Spleen (tissue), 11 donors: ENCODE results near the gene RIC8B. TPM values are rescaled to one million over a fixed set of nuclear protein-coding genes. Genes with fewer than 3 reads are reported as not detected.

ENCODE experiments used
- DNase-seq: peaks from one replicate; pipeline ENCODE4 v3.0.0-alpha.2; 2020
- H3K27ac ChIP-seq, 8 donors: fragments of 200-600 bp; sonication (generic) in 7 of 8; 1 replicate in 4 of 8; 2 replicates in 4 of 8; pipeline versions ENCODE4 v1.5.0 to v1.8.0; 2016 to 2021; ENCODE audit warnings: inconsistent platforms in 4 of 8, mild to moderate bottlenecking in 4 of 8, moderate library complexity in 1 of 8
- H3K27me3 ChIP-seq, 7 donors: fragments of 200-600 bp; sonication (generic) in 6 of 7; replicated peaks in 1 of 7; 1 replicate in 4 of 7; 2 replicates in 3 of 7; pipeline versions ENCODE4 v1.5.0 to v1.8.0; 2016 to 2021; ENCODE audit warnings: inconsistent platforms in 3 of 7, mild to moderate bottlenecking in 1 of 7
- H3K36me3 ChIP-seq, 6 donors: fragments of 200-600 bp; sonication (generic) in 5 of 6; 1 replicate in 4 of 6; 2 replicates in 2 of 6; pipeline versions ENCODE4 v1.5.0 to v1.8.0; 2016 to 2021; ENCODE audit warnings: inconsistent platforms in 2 of 6
- H3K4me1 ChIP-seq, 6 donors: fragments of 200-600 bp; sonication (generic) in 5 of 6; 1 replicate in 3 of 6; 2 replicates in 3 of 6; pipeline versions ENCODE4 v1.5.0 to v1.8.0; 2016 to 2021; ENCODE audit warnings: inconsistent platforms in 3 of 6
- H3K4me3 ChIP-seq, 8 donors: fragments of 200-600 bp; sonication (generic) in 7 of 8; 1 replicate in 4 of 8; 2 replicates in 4 of 8; pipeline versions ENCODE4 v1.5.0 to v1.8.0; 2016 to 2021; ENCODE audit warnings: inconsistent platforms in 4 of 8, mild to moderate bottlenecking in 4 of 8, moderate library complexity in 2 of 8
- H3K9me3 ChIP-seq, 8 donors: fragments of 200-600 bp; sonication (generic) in 7 of 8; 1 replicate in 4 of 8; 2 replicates in 4 of 8; pipeline versions ENCODE4 v1.5.0 to v1.8.0; 2016 to 2021; ENCODE audit warnings: inconsistent platforms in 4 of 8
- CTCF ChIP-seq, 11 experiments: fragments of 200-600 bp in 7 of 11; fragments of 450-650 bp in 4 of 11; sonication (generic) in 4 of 11; IDR thresholded peaks in 8 of 11; conservative IDR thresholded peaks in 3 of 11; 1 replicate in 7 of 11; 2 replicates in 4 of 11; pipeline versions ENCODE4 v1.4.0 to v1.8.0; 2016 to 2021; ENCODE audit warnings: antibody characterized with exemption in 11 of 11, inconsistent platforms in 4 of 11, mild to moderate bottlenecking in 1 of 11
- POLR2A ChIP-seq, 3 donors: fragments of 450-650 bp; IDR thresholded peaks; one replicate each; pipeline ENCODE4 v1.5.1; 2017; ENCODE audit warnings: antibody characterized with exemption in 3 of 3, mild to moderate bottlenecking in 1 of 3
- POLR2AphosphoS5 ChIP-seq, 3 donors: sonication (generic); formaldehyde crosslinking; IDR thresholded peaks; one replicate each; pipeline ENCODE4 v1.5.1; 2017; ENCODE audit warnings: antibody characterized with exemption in 3 of 3
- WGBS, 5 donors: extraction: QIAGEN DNeasy Blood & Tissue Kit in 3 of 5; methylation state at CpG; one replicate each; pipeline versions ENCODE4 v1.1.5 to v1.1.7; 2013 to 2018; 5-methylcytosine and 5-hydroxymethylcytosine counted together
- intact Hi-C: fragments of 100-400 bp; cut with DNase I; formaldehyde crosslinking; loops from one replicate; pipeline ENCODE4 v1.15.0; 2023; ENCODE audit warnings: low total_unique reads
- polyA plus RNA-seq, 3 donors: library from polyadenylated mRNA; stranded (reverse); fragments of 200-250 nt; gene quantifications; one replicate each; pipeline ENCODE4 v1.2.1, GENCODE V29; 2013
- total RNA-seq, 7 donors: library from RNA; depleted of rRNA in 3 of 7; stranded (reverse); fragments of >200 nt in 3 of 7; fragmentation: NEBNext Ultra II Directional in 4 of 7; extraction: Animal tissue kit (Norgen Biotek cat#: 25700) in 4 of 7; gene quantifications; one replicate each; pipeline versions ENCODE4 v1.1.0 to v1.2.1, GENCODE V29; 2016 to 2021
- donor health status: healthy with polysubstance abuse.
- donor health status: DM: no; HTN: no; CAD: no; lungs with moderate emphysema.
- donor health status: DM: no; HTN: no; CAD: no.
- donor health status: Bipolar disorder and iron deficiency.
- donor health status: healthy.
- donor health status: DM: no; HTN: no; CAD: no.
- donor health status: DM: yes; HTN: yes; CAD: no.

The RIC8B gene
- total and polyA plus RNA-seq, 10 donors, result 1.9 to 21.3 (median 14.1) TPM

GRCh38 chr12:106776897-106777296 is 2.4 kb downstream of the RIC8B start:
- intact Hi-C loops, result no loop called here
- Histone ChIP-seq H3K4me1 (peaks cover 4 to 53% (median 28%) of the 10 kb centered on the region in 6 donors), H3K27ac (no peak overlapping the region), H3K36me3 (no peaks in the 10 kb centered on the region), H3K4me3 (no peak overlapping the region), H3K9me3 (no peaks in the 10 kb centered on the region), H3K27me3 (peaks cover 0 to 14% (median 0%) of the 10 kb centered on the region in 7 donors)
- 94 to 97% (median 96%) methylated on average over 5 of the region's 5 CpGs for WGBS, 5 donors
- TF ChIP-seq CTCF (IDR thresholded peaks at IDR 0.05 in 8 of 11, conservative IDR thresholded peaks at IDR 0.05 in 3 of 11) (no peak), POLR2A (IDR thresholded peaks at IDR 0.05) (no peak), POLR2AphosphoS5 (IDR thresholded peaks at IDR 0.05) (no peak)
- DNase-seq, result no peak

- H3K4me1 ChIP-seq, result peaks cover 3 to 33% (median 21%) of the 10 kb centered on the region in 6 donors
- intact Hi-C loops, result no loop called here
- TF ChIP-seq POLR2A (IDR thresholded peaks at IDR 0.05) (no peak), CTCF (IDR thresholded peaks at IDR 0.05 in 8 of 11, conservative IDR thresholded peaks at IDR 0.05 in 3 of 11) (no peak), POLR2AphosphoS5 (IDR thresholded peaks at IDR 0.05) (no peak)
- H3K27ac ChIP-seq, result no peak overlapping the region
- no peak for DNase-seq
- no peaks in the 10 kb centered on the region for H3K9me3 ChIP-seq
- H3K4me3 ChIP-seq, result no peak overlapping the region
- H3K27me3 ChIP-seq, result no peaks in the 10 kb centered on the region
- peaks cover 0 to 18% (median 6%) of the 10 kb centered on the region in 6 donors for H3K36me3 ChIP-seq
- 72 to 94% (median 80%) methylated on average over 3 of the region's 3 CpGs for WGBS, 5 donors
Measured at GRCh38 chr12:106780010-106780631, 5.6 kb downstream of the RIC8B start.

GRCh38 chr12:106782619-106783018 is 8.1 kb downstream of the RIC8B start:
- Histone ChIP-seq H3K36me3 (peaks cover 0 to 43% (median 7%) of the 10 kb centered on the region in 6 donors), H3K4me3 (no peak overlapping the region), H3K27me3 (no peaks in the 10 kb centered on the region), H3K27ac (no peak overlapping the region), H3K9me3 (no peaks in the 10 kb centered on the region), H3K4me1 (peaks cover 0 to 8% (median 3%) of the 10 kb centered on the region in 6 donors)
- 81 to 100% (median 97%) methylated on average over 1 of the region's 1 CpG for WGBS, 5 donors
- TF ChIP-seq POLR2AphosphoS5 (IDR thresholded peaks at IDR 0.05) (no peak), CTCF (IDR thresholded peaks at IDR 0.05 in 8 of 11, conservative IDR thresholded peaks at IDR 0.05 in 3 of 11) (no peak), POLR2A (IDR thresholded peaks at IDR 0.05) (no peak)
- DNase-seq, result no peak
- intact Hi-C loops, result no loop called here

- WGBS, 5 donors, result 89 to 97% (median 94%) methylated on average over 5 of the region's 5 CpGs
- DNase-seq, result no peak
- Histone ChIP-seq H3K36me3 (peaks cover 0 to 52% (median 7%) of the 10 kb centered on the region in 6 donors), H3K27ac (no peak overlapping the region), H3K4me1 (peaks cover 0 to 5% (median 0%) of the 10 kb centered on the region in 6 donors), H3K4me3 (no peak overlapping the region), H3K9me3 (no peaks in the 10 kb centered on the region), H3K27me3 (no peaks in the 10 kb centered on the region)
- intact Hi-C loops, result no loop called here
- TF ChIP-seq POLR2AphosphoS5 (IDR thresholded peaks at IDR 0.05) (no peak), POLR2A (IDR thresholded peaks at IDR 0.05) (no peak), CTCF (IDR thresholded peaks at IDR 0.05 in 8 of 11, conservative IDR thresholded peaks at IDR 0.05 in 3 of 11) (no peak)
Measured at GRCh38 chr12:106783515-106783914, 9.0 kb downstream of the RIC8B start.
